ENCODE results near the gene NEDD4. TPM values are rescaled to one million over a fixed set of nuclear protein-coding genes. Genes with fewer than 3 reads are reported as not detected.
"Not testable (repeated sequence)": the region's sequence is repeated elsewhere in the genome, so short reads cannot be mapped to it uniquely, and the experiment has no call there.

NEDD4 gene
- total RNA-seq, 1 donor from 2014 or later, result 13.0 TPM

GRCh38 chr15:56007053-56007452 lies 13.6 kb upstream of the NEDD4 start:
- H3K9ac ChIP-seq (ENCODE audit: low read depth in 1 of 3, low read length in 3 of 3); H3K36me3 ChIP-seq (ENCODE audit: control insufficient read depth in 3 of 3, insufficient read depth in 3 of 3, low read length in 3 of 3); H3K4me3 ChIP-seq (ENCODE audit: low read length in 3 of 3); H3K9me3 ChIP-seq (ENCODE audit: control insufficient read depth in 3 of 3, low read length in 3 of 3); H3K27ac ChIP-seq (ENCODE audit: low read depth, low read length); H3K4me1 ChIP-seq (ENCODE audit: control insufficient read depth in 3 of 3, insufficient read depth in 3 of 3, low read length in 3 of 3); H3K27me3 ChIP-seq (ENCODE audit: control insufficient read depth in 3 of 3, insufficient read depth in 3 of 3, low read length in 3 of 3): not testable (repeated sequence)

- H3K27ac ChIP-seq (ENCODE audit: low read depth, low read length); H3K4me3 ChIP-seq (ENCODE audit: low read length in 3 of 3): not testable (repeated sequence)
Observed at GRCh38 chr15:56006371-56006770, 13.0 kb upstream of the NEDD4 start.

GRCh38 chr15:56004281-56004680 lies 10.9 kb upstream of the NEDD4 start:
- H3K27ac ChIP-seq (ENCODE audit: low read depth, low read length); H3K9me3 ChIP-seq (ENCODE audit: control insufficient read depth in 3 of 3, low read length in 3 of 3): not testable (repeated sequence)

More at GRCh38 chr15:56006371-56006770, 13.0 kb upstream of the NEDD4 start:
- H3K4me1 ChIP-seq (ENCODE audit: control insufficient read depth in 3 of 3, insufficient read depth in 3 of 3, low read length in 3 of 3); H3K36me3 ChIP-seq (ENCODE audit: control insufficient read depth in 3 of 3, insufficient read depth in 3 of 3, low read length in 3 of 3); H3K9ac ChIP-seq (ENCODE audit: low read depth in 1 of 3, low read length in 3 of 3); H3K27me3 ChIP-seq (ENCODE audit: control insufficient read depth in 3 of 3, insufficient read depth in 3 of 3, low read length in 3 of 3); H3K9me3 ChIP-seq (ENCODE audit: control insufficient read depth in 3 of 3, low read length in 3 of 3): not testable (repeated sequence)

GRCh38 chr15:56003777-56004176 lies 10.4 kb upstream of the NEDD4 start:
- H3K4me1 ChIP-seq (ENCODE audit: control insufficient read depth in 3 of 3, insufficient read depth in 3 of 3, low read length in 3 of 3); H3K27me3 ChIP-seq (ENCODE audit: control insufficient read depth in 3 of 3, insufficient read depth in 3 of 3, low read length in 3 of 3); H3K4me3 ChIP-seq (ENCODE audit: low read length in 3 of 3); H3K9ac ChIP-seq (ENCODE audit: low read depth in 1 of 3, low read length in 3 of 3); H3K36me3 ChIP-seq (ENCODE audit: control insufficient read depth in 3 of 3, insufficient read depth in 3 of 3, low read length in 3 of 3); H3K27ac ChIP-seq (ENCODE audit: low read depth, low read length); H3K9me3 ChIP-seq (ENCODE audit: control insufficient read depth in 3 of 3, low read length in 3 of 3): not testable (repeated sequence)

More at GRCh38 chr15:56004281-56004680, 10.9 kb upstream of the NEDD4 start:
- H3K27me3 ChIP-seq (ENCODE audit: control insufficient read depth in 3 of 3, insufficient read depth in 3 of 3, low read length in 3 of 3); H3K36me3 ChIP-seq (ENCODE audit: control insufficient read depth in 3 of 3, insufficient read depth in 3 of 3, low read length in 3 of 3); H3K4me3 ChIP-seq (ENCODE audit: low read length in 3 of 3); H3K4me1 ChIP-seq (ENCODE audit: control insufficient read depth in 3 of 3, insufficient read depth in 3 of 3, low read length in 3 of 3); H3K9ac ChIP-seq (ENCODE audit: low read depth in 1 of 3, low read length in 3 of 3): not testable (repeated sequence)

- not testable (repeated sequence) for H3K36me3 ChIP-seq (ENCODE audit: control insufficient read depth in 3 of 3, insufficient read depth in 3 of 3, low read length in 3 of 3); H3K9ac ChIP-seq (ENCODE audit: low read depth in 1 of 3, low read length in 3 of 3); H3K9me3 ChIP-seq (ENCODE audit: control insufficient read depth in 3 of 3, low read length in 3 of 3); H3K27ac ChIP-seq (ENCODE audit: low read depth, low read length); H3K4me3 ChIP-seq (ENCODE audit: low read length in 3 of 3); H3K4me1 ChIP-seq (ENCODE audit: control insufficient read depth in 3 of 3, insufficient read depth in 3 of 3, low read length in 3 of 3); H3K27me3 ChIP-seq (ENCODE audit: control insufficient read depth in 3 of 3, insufficient read depth in 3 of 3, low read length in 3 of 3)
Observed at GRCh38 chr15:56003277-56003676, 9.9 kb upstream of the NEDD4 start.

- no peak overlapping the region for H3K4me3 ChIP-seq (ENCODE audit: low read length in 3 of 3)
- no peaks in the 10 kb centered on the region for H3K27me3 ChIP-seq (ENCODE audit: control insufficient read depth in 3 of 3, insufficient read depth in 3 of 3, low read length in 3 of 3)
- no peak overlapping the region for H3K9ac ChIP-seq (ENCODE audit: low read depth in 1 of 3, low read length in 3 of 3)
- H3K36me3 ChIP-seq (ENCODE audit: control insufficient read depth in 3 of 3, insufficient read depth in 3 of 3, low read length in 3 of 3), result no peaks in the 10 kb centered on the region
- H3K4me1 ChIP-seq (ENCODE audit: control insufficient read depth in 3 of 3, insufficient read depth in 3 of 3, low read length in 3 of 3), result no peaks in the 10 kb centered on the region
- H3K27ac ChIP-seq (ENCODE audit: low read depth, low read length), result no peak overlapping the region
- H3K9me3 ChIP-seq (ENCODE audit: control insufficient read depth in 3 of 3, low read length in 3 of 3), result no peaks in the 10 kb centered on the region
Observed at GRCh38 chr15:56001471-56002078, 8.2 kb upstream of the NEDD4 start.

GRCh38 chr15:55999658-56000057 lies 6.2 kb upstream of the NEDD4 start:
- Histone ChIP-seq H3K27ac (ENCODE audit: low read depth, low read length) (no peak overlapping the region), H3K9ac (ENCODE audit: low read depth in 1 of 3, low read length in 3 of 3) (no peak overlapping the region), H3K27me3 (ENCODE audit: control insufficient read depth in 3 of 3, insufficient read depth in 3 of 3, low read length in 3 of 3) (no peaks in the 10 kb centered on the region), H3K9me3 (ENCODE audit: control insufficient read depth in 3 of 3, low read length in 3 of 3) (no peaks in the 10 kb centered on the region), H3K4me1 (ENCODE audit: control insufficient read depth in 3 of 3, insufficient read depth in 3 of 3, low read length in 3 of 3) (peaks cover 0 to 2% (median 0%) of the 10 kb centered on the region in 3 donors), H3K36me3 (ENCODE audit: control insufficient read depth in 3 of 3, insufficient read depth in 3 of 3, low read length in 3 of 3) (no peaks in the 10 kb centered on the region), H3K4me3 (ENCODE audit: low read length in 3 of 3) (no peak overlapping the region)

GRCh38 chr15:55998478-55998877 lies 5.1 kb upstream of the NEDD4 start:
- Histone ChIP-seq H3K9me3 (ENCODE audit: control insufficient read depth in 3 of 3, low read length in 3 of 3) (no peaks in the 10 kb centered on the region), H3K27ac (ENCODE audit: low read depth, low read length) (no peak overlapping the region), H3K9ac (ENCODE audit: low read depth in 1 of 3, low read length in 3 of 3) (no peak overlapping the region), H3K36me3 (ENCODE audit: control insufficient read depth in 3 of 3, insufficient read depth in 3 of 3, low read length in 3 of 3) (no peaks in the 10 kb centered on the region), H3K4me3 (ENCODE audit: low read length in 3 of 3) (no peak overlapping the region), H3K27me3 (ENCODE audit: control insufficient read depth in 3 of 3, insufficient read depth in 3 of 3, low read length in 3 of 3) (no peaks in the 10 kb centered on the region), H3K4me1 (ENCODE audit: control insufficient read depth in 3 of 3, insufficient read depth in 3 of 3, low read length in 3 of 3) (peaks cover 2 to 9% (median 4%) of the 10 kb centered on the region in 3 donors)

- Histone ChIP-seq H3K27me3 (ENCODE audit: control insufficient read depth in 3 of 3, insufficient read depth in 3 of 3, low read length in 3 of 3) (no peaks in the 10 kb centered on the region), H3K36me3 (ENCODE audit: control insufficient read depth in 3 of 3, insufficient read depth in 3 of 3, low read length in 3 of 3) (no peaks in the 10 kb centered on the region), H3K9ac (ENCODE audit: low read depth in 1 of 3, low read length in 3 of 3) (peak overlapping the region; percentile 88 to 91 (median 89)), H3K9me3 (ENCODE audit: control insufficient read depth in 3 of 3, low read length in 3 of 3) (no peaks in the 10 kb centered on the region), H3K4me3 (ENCODE audit: low read length in 3 of 3) (peak overlapping the region; percentile 82 to 90 (median 85)), H3K4me1 (ENCODE audit: control insufficient read depth in 3 of 3, insufficient read depth in 3 of 3, low read length in 3 of 3) (peaks cover 7 to 21% (median 8%) of the 10 kb centered on the region in 3 donors), H3K27ac (ENCODE audit: low read depth, low read length) (peak overlapping the region; percentile 85)
Observed at GRCh38 chr15:55993804-55994560, 570 bp upstream of the NEDD4 start.

- Histone ChIP-seq H3K9me3 (ENCODE audit: control insufficient read depth in 3 of 3, low read length in 3 of 3) (no peaks in the 10 kb centered on the region), H3K4me3 (ENCODE audit: low read length in 3 of 3) (peak overlapping the region; percentile 78 to 86 (median 85)), H3K9ac (ENCODE audit: low read depth in 1 of 3, low read length in 3 of 3) (peak overlapping the region; percentile 63 to 88 (median 83)), H3K27ac (ENCODE audit: low read depth, low read length) (peak overlapping the region; percentile 85), H3K4me1 (ENCODE audit: control insufficient read depth in 3 of 3, insufficient read depth in 3 of 3, low read length in 3 of 3) (peaks cover 7 to 21% (median 8%) of the 10 kb centered on the region in 3 donors), H3K36me3 (ENCODE audit: control insufficient read depth in 3 of 3, insufficient read depth in 3 of 3, low read length in 3 of 3) (no peaks in the 10 kb centered on the region), H3K27me3 (ENCODE audit: control insufficient read depth in 3 of 3, insufficient read depth in 3 of 3, low read length in 3 of 3) (no peaks in the 10 kb centered on the region)
Observed at GRCh38 chr15:55992769-55993110, 672 bp downstream of the NEDD4 start.
